CD4-positive, alpha-beta T cell treated with Interleukin-17A for 4 hours (primary cell): ENCODE measurements around the gene GAS7.

Experiments used
- DNase-seq: peaks from one replicate; pipeline ENCODE4 v3.0.0-alpha.2; 2020; ENCODE audit warnings: mixed read lengths

GAS7 gene

DNA sequence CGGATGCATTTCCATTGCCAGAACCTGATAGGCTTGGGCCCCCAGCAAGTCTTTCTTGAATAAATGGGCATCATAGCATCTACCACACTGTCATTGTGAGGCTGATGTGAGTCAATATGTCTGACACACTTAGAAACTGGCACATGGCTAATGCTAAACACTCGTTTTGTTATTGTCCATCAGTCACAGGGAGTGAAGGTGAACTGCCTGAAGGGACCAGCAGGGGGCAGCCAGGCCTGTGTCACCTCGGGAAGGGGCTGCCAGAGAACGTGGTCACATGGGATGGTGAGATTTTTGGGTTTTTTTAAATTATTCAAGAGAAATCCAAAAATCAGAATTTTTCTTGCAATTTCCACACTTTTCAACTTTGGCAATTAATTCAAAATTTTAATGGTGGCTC is 292.5 kb downstream of the GAS7 start:
- no peak for DNase-seq

DNA sequence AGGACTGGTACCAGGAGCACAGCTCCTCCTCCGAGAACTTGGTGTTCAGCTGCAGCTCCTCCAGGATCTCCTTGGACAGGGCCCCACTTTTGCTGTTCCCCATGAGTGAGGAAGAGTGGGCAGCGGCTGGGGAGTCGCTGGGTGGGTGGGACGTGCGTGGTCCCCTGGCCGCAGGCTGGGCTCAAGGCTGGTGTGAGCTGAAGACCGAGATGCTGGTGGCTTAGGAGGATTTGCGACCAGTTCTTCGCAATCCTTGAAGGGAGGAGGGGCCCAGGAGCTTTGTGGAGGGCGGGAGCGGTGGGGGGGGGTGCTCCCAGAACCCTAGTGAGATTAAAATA is 293.4 kb downstream of the GAS7 start, which contains the start of gene RCVRN:
RCVRN (minus strand) TSS at position 194 of the 338 bp plus-strand sequence; CDS start at position 103, 91 bp downstream.
- DNase-seq: no peak

DNA sequence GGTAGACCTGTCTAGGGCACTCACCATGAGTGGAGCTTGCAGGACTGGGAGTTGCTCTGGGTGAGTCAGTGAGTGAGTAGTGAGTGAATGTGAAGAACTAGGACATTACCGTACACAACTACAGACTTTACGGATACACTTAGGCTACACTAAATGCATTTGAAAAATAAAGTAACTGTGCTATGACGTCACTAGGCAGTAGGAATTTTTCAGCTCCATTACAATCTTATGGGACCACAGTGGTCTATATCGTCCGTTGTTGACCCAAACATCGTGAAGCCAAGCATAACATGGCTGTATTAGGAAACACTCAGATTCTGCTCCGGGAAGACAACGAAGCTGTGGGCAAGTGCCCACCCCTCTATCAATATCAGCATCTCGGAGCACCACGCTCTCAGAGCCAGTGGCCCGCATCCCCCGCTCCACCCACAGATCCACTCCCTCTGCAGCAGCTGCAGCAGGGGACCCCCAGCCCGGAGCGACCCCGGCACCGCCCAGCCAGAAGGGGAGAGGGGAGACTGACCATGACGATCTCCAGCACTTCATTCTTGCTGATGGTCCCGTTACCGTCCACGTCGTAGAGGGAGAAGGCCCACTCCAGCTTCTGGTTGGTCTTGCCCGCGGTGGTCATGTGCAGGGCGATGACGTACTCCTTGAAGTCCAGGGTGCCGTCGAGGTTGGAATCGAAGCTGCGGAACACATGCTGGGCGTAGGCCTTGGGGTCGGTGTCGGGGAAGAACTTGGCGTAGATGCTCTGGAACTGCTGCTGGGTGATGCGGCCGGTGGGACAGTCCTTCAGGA is 293.9 kb downstream of the GAS7 start:
- DNase-seq: no peak

DNA sequence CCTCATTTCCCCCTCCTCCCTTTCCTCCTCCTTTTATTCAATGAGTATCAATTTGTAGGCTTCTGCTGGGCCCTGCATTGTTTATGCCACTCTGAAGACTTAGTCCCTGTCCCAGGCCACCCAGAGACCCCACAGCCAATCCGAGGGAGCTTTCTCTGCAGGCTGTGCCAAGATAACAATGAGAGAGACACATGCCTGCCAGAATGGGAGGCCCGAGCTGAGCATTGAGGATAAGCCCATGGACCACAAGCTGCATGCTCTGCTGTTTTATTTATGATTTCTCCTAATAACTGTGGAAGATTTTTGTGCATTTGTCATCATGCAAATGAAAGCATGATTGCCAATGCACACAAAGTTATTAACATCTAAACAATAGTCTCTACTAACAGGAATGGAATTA is 296.3 kb downstream of the GAS7 start:
- no peak for DNase-seq

DNA sequence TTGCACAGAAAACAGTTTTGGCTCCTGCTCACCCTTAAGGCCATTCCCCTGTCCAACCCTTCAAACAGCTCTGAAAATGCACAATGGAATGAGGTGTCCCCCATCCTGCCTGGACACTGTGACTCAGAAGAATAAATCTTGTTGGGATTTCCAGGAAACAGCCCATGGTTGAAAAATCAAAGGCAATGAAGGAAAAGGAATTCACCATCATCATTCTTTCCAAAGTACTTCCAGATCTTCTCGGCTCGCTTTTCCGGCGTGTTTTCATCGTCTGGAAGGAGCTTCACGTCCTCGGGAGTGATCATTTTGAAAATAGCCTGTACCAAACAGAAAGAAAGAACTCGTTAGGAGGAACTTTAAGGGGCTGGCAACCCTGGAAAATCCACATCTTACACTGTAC is 297.6 kb downstream of the GAS7 start:
- DNase-seq: no peak

DNA sequence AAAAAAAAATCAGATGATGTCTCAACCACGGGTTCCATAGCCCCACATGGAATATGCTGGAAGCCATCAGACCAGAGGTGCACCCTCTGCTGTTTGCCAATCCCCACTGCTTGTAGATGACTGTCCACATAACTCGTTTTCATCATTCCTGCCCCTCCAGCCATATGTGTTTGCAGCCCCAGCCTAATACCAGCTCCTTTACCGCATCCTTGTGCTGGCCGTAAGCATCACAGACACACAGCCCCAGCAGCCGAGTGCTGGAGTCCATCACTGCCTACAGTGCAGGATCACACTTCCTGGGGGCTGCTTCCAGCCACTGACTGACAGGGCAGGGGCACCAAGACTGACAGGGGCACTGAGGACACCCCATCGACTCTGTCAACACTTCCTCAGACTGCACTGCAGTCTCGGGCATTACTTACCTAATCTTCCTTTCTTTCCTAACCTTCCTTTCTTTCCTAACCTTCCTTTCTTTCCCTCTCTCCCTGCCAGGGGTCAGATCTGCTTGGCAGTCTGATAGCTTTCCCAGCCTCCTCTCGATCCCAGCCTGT is 298.3 kb downstream of the GAS7 start:
- DNase-seq: no peak

DNA sequence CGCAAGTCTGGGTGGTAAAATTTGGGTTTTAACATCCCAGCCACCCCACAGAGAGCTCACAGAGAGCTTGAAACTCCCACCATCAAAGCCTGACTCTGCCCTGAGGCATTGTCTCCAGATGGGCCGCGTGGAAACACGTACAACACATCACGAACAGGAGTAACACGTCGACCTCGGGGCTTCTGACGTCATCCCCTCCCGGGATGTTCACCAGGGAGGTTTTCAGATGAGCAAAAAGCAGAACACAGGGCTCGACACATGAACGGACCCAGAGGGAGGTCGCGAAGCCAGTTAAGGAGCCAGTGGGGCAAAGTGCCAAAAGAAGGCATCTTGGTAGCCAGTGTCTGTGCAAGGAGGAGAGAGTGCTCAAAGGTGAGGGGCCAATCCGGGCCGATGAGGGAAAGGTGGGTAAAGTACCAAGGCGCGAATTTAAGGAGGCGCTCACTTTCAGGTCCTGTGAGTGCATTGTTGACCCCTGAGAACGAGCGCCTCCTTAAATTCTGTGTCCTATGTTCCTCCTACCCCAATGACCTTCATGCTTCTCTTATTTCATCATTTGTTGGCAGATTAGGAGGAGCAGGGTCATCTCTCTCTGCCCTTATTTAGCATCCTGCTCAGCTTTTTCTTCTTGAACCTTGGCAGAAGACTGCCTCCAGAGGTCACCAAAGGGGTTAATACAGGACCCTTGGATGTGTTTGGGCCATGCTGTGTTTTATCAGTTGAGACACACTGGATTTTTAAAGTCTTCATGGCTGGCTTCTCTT is 298.9 kb downstream of the GAS7 start:
- no peak for DNase-seq

DNA sequence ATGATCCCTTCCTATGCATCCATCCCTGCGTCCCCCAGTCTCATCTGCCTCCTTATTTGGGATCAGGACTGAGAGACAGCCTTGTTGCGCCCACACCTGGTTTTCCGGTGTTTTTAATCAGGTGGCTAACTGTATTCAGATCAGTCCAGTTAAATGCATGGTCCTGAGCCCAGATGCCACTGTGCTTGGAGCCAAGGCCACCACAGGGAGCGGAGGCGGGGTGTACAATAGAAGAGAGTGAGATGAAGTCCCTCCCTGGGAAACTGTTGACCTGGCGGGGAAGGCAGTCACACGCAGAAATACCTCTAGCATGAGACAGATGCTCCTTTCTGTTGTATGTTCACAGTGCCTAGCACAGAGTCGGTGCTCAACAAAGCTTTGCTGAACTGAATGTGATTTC is 299.6 kb downstream of the GAS7 start:
- DNase-seq: no peak

DNA sequence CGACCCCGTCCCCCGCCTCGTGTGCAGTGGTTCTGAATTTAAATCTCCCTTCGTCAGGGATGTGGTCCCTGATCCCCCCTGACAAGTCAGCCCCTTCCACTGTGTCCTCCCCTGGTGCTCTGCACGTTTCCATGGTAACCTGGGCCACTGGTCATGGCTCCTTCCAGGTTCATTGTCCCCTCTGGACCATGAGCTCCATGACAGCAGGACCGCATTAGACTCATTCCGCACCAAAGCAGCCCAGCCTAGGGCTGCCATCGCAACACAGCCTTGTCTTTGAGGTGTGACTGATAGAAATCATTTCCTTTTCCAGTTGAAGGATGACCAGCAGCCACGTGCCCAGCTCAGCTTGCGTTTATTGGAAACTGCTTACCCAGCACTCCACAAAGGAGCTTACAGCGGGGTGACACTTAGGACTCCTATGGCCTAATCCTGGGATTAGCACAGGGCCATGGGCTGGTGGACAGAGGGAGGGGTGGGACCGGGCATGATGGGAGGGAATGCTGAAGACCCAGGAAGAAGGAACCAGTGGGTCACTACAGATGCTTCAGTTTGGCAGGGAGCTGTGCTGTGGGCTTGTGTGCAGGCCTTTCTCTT is 300.9 kb downstream of the GAS7 start:
- DNase-seq: no peak

DNA sequence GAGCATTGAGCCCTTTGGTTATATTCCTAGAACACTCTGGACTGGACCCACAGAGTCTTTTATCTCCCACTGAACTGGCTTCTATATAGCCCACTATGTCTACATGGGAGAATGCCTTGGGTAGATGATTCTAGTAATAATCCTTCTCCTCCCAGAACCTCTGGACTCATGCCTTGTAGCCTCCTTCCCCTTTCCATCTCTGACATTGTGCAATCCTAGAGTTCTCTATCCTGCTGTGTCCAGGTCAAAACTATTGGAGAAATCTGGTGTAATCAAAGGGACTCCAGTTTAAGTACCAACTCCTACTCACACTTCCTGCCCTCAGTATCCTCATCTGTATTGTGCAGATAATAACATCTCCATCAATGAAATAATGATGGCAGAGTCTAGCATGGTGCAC is 302.5 kb downstream of the GAS7 start:
- DNase-seq: no peak

DNA sequence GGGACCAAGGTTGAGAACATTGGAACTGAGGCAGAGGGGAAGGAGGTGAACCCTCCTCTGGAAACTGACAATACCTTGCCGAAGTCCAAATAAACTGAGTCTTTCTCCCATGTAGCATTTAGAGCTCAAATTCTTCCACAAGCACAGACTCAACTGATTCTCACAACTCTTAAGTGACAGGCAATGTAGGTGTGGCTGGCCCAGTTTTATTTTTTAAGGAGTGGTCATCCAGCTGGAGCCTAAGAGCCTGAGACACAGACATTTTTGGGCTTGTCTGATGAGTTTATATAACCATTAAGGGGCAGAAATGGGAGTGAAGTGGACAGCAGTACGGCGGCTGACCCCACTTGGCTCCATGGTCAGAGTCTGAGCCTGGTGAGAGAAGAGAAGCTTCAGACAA is 304.2 kb downstream of the GAS7 start:
- no peak for DNase-seq

DNA sequence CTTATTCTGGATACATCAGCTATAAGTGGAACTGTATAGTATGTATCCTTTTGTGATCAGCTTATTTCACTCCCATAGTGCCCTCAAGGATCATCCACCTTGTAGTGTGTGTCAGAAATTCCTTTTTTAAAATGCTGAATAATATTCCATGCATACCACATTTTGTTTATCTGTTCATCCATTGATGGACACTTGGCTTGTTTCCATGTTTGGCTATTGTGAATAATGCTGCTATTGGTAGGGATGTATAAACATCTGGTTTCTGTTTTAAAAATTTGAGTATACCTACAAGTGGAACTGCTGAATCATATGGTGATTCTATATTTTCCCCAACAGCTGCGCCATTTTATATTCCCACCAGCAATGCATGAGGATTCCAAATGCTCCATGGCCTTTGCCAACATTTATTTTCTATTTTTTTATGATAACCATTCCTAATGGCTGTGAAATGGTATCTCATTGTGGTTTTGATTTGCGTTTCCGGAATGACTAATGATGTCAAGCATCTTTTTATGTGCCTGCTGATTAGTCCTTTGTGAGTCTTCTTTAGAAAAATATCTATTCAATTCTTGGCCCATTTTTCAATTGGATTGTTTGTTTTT is 304.9 kb downstream of the GAS7 start:
- no peak for DNase-seq

DNA sequence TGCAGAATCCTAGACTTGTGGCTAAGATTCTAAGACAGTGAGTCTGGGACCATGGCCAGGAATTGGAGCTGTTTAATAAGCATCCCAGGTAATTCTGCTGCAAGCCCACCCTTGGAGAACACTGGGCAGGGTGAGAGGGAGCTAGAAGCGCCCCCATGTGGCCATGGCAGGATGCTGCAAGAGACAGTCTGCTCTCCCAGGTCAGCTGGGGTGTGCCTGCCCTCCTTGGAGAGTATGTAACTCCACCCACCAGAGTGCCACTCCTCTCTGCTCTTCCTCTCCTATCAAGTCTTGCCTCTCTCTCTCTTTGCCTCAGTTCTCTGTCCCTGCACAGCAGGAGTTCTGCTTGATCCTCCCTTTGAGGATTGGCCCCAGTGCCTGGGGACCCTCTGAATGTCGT is 308.3 kb downstream of the GAS7 start:
- no peak for DNase-seq

DNA sequence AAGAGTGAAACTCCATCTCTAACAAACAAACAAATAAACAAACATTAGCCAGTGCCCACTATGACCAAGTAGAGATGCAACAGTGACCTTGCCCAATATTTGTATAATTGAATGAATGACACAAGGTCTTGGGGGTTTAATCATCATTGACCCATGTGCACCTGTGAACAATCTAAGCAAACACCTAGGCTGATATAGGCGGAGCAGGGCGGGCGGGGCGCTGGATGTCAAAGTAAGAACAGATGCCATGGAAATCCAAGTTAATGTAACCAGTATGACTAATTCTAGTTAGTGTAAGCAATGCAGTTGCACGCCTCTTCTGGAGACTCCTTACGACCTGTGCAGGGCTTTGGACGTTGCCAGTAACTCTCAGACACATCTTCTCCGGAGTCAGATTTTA is 310.9 kb downstream of the GAS7 start:
- DNase-seq: no peak

DNA sequence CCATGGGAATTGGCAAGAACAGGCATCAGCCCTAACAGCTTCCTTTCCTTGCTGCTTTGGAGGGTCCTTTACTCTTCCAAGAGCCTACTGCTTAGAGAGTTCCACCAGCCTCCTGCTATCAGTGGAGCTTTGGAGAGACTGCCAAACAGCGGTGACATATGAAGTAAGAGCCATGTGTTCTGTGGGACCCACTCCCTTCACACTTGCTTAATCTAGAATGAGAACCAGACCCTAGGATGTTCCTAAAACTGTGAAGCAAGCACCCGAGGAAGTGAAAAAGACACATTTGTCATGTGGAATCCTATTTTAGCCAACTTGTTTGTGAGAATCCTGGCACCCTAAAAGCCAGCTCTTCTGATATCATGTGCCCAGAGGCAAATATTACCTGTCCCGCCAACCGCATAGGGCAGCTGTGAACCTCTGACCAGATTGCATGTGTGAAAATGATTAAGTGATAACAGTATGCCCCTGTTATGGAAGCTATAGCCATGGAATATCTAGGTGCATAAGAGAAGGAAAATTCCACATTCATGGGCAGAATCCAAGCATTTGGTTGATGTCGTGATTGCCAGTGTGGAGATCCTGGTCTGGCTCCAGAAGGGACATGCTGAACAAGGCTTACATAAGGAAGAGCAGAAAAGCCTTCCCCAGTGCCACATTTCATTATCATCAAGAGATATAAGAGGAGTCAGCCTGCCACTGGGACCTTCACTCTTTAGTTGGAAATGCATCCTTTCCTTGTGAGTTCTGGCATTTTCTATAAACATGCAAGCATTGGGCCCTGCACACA is 312.1 kb downstream of the GAS7 start:
- no peak for DNase-seq

DNA sequence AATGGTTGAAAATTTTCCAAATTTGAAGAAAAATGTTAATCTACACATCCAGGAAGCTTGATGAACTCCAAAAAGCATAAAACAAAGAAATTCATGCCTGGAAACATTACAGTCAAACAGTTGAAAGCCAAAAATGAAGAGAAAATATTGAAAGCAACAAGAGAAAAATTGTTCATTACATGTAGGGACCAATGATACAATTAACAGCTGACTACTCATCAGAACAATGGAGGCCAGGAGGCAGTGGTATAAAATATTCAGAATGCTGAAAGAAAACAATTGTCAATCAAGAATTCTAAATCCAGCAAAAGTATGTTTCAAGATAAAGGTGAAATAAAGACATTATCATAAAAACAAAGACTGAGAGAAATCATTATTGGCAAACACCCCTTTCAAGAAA is 315.0 kb downstream of the GAS7 start:
- no peak for DNase-seq

DNA sequence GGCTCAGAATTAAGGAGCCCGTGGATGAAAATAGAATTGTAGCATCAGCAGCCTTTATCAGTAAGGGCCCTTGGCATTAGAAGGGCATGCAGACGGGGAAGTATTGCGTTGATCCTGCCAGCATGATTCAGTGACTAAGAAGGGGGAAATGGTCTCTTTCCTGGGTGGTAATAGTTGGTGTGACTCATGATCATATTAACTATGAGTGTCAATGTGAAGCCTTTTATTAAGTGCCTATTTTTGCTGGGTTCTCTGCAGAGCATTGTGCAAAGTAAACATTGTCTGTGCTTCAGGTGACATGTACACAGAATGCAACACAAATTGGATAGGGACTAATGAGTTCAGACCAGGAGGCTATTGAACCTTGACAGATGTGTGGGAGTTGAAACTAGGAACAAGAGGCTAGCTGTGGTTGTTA is 317.8 kb downstream of the GAS7 start:
- DNase-seq: no peak

DNA sequence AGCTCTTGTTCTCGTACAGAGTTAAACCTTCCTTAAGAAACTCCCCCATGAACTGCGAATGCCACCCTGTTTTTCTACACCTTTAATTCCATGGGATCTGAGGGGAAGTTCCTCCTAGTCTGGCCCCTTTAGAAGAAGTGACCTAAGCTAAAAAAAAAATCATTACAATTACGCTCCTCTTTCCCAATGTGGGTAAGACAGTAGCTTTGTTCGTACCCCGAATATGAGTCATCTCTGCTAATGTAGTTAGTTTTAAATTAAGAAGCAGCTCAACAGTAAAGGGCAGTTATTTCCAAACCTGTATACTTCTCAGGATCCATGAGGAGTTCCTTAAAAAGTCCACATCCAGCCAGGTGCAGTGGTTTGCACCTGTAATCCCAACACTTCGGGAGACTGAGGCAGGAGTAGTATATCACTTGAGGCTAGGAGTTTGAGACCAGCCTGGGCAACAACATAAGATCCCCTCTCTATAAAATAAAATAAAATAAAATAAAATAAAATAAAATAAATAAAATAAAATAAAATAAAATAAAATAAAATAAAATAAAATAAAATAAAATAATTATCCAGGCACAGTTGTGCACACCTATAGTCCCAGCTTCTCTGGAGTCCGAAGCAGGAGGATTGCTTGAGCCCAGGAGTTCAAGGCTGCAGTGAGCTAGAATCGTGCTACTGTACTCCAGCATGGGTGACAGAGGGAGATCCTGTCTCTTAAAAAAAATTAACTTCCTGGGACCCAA is 319.4 kb downstream of the GAS7 start:
- no peak for DNase-seq

DNA sequence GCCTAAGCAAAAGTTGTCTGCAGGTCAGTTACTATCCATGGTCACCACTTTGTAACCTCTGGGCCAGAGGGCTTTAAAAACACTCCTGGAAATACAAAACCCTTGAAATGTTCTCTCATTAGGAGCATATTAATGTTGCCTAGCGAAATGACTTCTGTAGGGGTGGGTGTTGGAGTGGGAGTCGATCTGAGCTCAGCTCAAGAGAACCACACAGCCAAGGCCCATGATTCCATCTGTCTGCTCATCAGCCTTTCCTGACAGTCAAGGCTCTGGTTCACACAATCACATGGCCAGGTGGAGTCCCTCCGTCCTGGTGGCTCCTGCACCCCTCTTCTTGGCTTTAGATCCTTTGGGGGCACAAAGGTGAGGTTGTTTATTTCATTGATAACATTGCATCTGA is 320.1 kb downstream of the GAS7 start:
- no peak for DNase-seq

DNA sequence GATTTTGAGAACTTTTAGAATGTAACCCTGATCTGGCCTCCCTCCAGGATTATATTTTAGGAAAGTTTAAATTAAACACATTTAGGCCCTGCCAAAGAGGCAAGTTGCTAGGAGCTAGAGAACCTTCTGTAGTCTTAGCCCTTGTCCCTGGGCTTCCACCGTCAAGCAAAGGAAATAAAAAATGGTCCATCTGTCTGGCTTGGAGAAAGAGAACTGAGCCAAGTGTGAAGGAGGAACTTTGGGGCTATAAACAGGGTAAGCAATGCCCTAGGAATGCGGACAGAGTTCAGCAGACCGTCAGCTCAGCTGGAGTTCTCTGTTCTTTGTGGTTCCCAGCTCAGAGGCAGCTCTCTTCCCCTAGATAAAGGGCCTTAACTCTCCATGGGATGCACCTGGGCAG is 323.0 kb downstream of the GAS7 start:
- DNase-seq: no peak

DNA sequence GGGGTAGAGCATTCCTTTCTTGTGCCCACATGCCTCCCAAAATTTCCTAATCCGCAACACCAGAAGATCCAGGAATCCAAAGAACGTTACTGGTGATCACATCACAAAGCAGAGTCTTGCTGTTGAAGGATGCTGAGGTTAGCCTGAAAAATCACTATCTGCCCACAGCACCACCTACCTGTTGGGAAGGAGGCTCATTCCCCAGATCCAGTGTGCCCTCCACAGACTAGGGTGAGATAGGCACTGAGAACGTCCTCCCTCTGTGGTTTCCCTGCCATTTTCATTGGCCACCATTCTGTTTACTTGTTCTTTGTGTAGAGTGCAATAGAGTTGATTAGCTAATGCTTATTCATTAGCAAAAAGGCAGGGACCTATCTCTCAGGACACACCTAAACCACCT is 323.7 kb downstream of the GAS7 start:
- DNase-seq: no peak

DNA sequence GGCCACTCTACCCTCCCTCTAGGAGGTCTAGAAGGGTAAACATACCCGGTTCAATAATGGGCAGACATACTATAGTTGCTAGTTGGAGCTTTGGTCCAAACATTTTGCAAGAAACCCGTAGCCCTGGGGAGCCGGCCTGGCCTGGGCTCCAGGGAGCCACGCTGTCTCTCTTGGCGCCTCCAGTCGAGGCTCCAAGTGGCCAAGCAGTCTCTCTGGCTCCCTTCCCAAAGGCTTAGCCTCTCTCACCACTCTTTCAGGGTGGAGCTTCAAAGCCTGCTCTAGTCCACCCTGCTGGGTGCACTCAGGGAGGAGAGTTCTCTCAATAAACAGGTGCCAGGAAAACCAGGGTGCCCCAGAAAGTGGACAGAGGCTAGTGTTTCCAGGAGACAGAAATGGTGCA is 325.6 kb downstream of the GAS7 start:
- no peak for DNase-seq
